Measurements from ENCODE around the gene SLC35F4.

GRCh38 chr14:57609192-57610075 lies 256.5 kb downstream of the SLC35F4 start:
- TF ChIP-seq CTCF (conservative IDR thresholded peaks at IDR 0.05; ENCODE audit: low read depth, low read length) (no peak), EZH2 (IDR thresholded peaks at IDR 0.05; ENCODE audit: borderline replicate concordance, low read depth, low read length, poor library complexity, severe bottlenecking) (no peak)
